Skeletal muscle satellite cell (primary cell): ENCODE measurements around the gene ASIC4.
A peak's percentile ranks its signal among the peaks of the same experiment; 100 is the strongest.

ENCODE experiments used
- H3K27me3 ChIP-seq: 2 replicates; pipeline ENCODE4 v1.7.0; 2013; ENCODE audit warnings: low read length; ENCODE audit not compliant: control insufficient read depth, insufficient read depth
- H3K36me3 ChIP-seq: 2 replicates; pipeline ENCODE4 v1.7.0; 2013; ENCODE audit warnings: mild to moderate bottlenecking, control low read depth, low read length; ENCODE audit not compliant: insufficient read depth
- H3K4me1 ChIP-seq: 2 replicates; pipeline ENCODE4 v1.7.0; 2013; ENCODE audit warnings: low read length; ENCODE audit not compliant: control insufficient read depth, insufficient read depth
- H3K4me2 ChIP-seq: 2 replicates; pipeline ENCODE4 v1.7.0; 2013; ENCODE audit warnings: mild to moderate bottlenecking, low read length
- H3K4me3 ChIP-seq: 2 replicates; pipeline ENCODE4 v1.7.0; 2013; ENCODE audit warnings: low read length
- H3K9ac ChIP-seq: 2 replicates; pipeline ENCODE4 v1.7.0; 2013; ENCODE audit warnings: mild to moderate bottlenecking, low read depth, low read length, moderate library complexity
- H3K9me3 ChIP-seq: replicated peaks from 2 replicates; pipeline ENCODE4 v1.7.0; 2013; ENCODE audit warnings: mild to moderate bottlenecking, control low read depth, low read length

The ASIC4 gene

GRCh38 chr2:219571311-219572236, 57.3 kb downstream of the ASIC4 start, which contains the start of gene OBSL1:
TSS of gene OBSL1 (minus strand) at chr2:219571539. CDS start at chr2:219571232, 307 bp downstream.
- Histone ChIP-seq H3K27me3 (peaks cover 20% of the 10 kb centered on the region), H3K4me1 (peaks cover 15% of the 10 kb centered on the region), H3K9ac (peak within 1 kb of the TSS; percentile 91), H3K4me3 (peak within 1 kb of the TSS; percentile 91), H3K4me2 (peak within 1 kb of the TSS; percentile 95), H3K9me3 (no peaks in the 10 kb centered on the region), H3K36me3 (peaks cover 20% of the 10 kb centered on the region)

DNA sequence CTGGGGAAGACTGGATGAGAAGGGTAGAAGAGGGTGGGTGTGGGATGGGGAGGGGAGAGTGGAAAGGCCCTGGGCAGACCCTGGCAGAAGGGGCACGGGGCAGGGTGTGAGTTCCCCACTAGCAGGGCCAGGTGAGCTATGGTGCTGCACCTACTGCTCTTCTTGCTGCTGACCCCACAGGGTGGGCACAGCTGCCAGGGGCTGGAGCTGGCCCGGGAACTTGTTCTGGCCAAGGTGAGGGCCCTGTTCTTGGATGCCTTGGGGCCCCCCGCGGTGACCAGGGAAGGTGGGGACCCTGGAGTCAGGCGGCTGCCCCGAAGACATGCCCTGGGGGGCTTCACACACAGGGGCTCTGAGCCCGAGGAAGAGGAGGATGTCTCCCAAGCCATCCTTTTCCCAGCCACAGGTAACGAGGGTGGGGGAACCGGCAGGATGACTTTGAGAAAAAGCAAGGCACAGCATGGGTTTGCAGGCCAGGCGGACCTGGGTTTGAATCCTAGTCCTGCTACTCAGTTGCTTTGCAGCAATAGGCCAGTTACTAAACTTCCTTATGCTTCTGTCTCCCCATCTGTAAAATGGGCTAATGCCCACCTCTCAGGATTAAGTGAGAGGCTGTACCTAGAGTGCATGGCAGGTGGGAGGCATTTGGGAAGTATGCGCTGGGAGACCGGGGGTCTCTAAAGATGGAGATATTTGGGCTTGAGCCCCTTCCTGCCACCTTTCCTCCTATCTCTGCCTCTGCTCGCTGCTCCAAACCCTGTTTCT, 58.1 kb downstream of the ASIC4 start, which contains the start of gene INHA:
Gene INHA, plus strand, starts transcription at position 74 of the 765 bp plus-strand sequence. Its CDS starts 65 bp downstream, at position 139.
- peaks cover 27% of the 10 kb centered on the region for H3K27me3 ChIP-seq
- H3K4me3 ChIP-seq: peak within 1 kb of the TSS; percentile 91
- H3K4me2 ChIP-seq: peak within 1 kb of the TSS; percentile 95
- peak within 1 kb of the TSS; percentile 91 for H3K9ac ChIP-seq
- peaks cover 15% of the 10 kb centered on the region for H3K4me1 ChIP-seq
- H3K9me3 ChIP-seq: no peaks in the 10 kb centered on the region
- H3K36me3 ChIP-seq: peaks cover 15% of the 10 kb centered on the region

- H3K4me3 ChIP-seq: no peak overlapping the region
- H3K36me3 ChIP-seq: peaks cover 10% of the 10 kb centered on the region
- no peak overlapping the region for H3K9ac ChIP-seq
- no peak overlapping the region for H3K4me2 ChIP-seq
- H3K4me1 ChIP-seq: peaks cover 15% of the 10 kb centered on the region
- H3K27me3 ChIP-seq: peaks cover 34% of the 10 kb centered on the region
- no peaks in the 10 kb centered on the region for H3K9me3 ChIP-seq
These were observed 58.9 kb downstream of the ASIC4 start for GRCh38 chr2:219573166-219573565.

GRCh38 chr2:219574484-219575311, 60.4 kb downstream of the ASIC4 start:
- H3K9ac ChIP-seq: no peak overlapping the region
- H3K4me1 ChIP-seq: peaks cover 18% of the 10 kb centered on the region
- peaks cover 2% of the 10 kb centered on the region for H3K36me3 ChIP-seq
- H3K4me3 ChIP-seq: no peak overlapping the region
- peaks cover 40% of the 10 kb centered on the region for H3K27me3 ChIP-seq
- no peaks in the 10 kb centered on the region for H3K9me3 ChIP-seq
- H3K4me2 ChIP-seq: no peak overlapping the region

DNA sequence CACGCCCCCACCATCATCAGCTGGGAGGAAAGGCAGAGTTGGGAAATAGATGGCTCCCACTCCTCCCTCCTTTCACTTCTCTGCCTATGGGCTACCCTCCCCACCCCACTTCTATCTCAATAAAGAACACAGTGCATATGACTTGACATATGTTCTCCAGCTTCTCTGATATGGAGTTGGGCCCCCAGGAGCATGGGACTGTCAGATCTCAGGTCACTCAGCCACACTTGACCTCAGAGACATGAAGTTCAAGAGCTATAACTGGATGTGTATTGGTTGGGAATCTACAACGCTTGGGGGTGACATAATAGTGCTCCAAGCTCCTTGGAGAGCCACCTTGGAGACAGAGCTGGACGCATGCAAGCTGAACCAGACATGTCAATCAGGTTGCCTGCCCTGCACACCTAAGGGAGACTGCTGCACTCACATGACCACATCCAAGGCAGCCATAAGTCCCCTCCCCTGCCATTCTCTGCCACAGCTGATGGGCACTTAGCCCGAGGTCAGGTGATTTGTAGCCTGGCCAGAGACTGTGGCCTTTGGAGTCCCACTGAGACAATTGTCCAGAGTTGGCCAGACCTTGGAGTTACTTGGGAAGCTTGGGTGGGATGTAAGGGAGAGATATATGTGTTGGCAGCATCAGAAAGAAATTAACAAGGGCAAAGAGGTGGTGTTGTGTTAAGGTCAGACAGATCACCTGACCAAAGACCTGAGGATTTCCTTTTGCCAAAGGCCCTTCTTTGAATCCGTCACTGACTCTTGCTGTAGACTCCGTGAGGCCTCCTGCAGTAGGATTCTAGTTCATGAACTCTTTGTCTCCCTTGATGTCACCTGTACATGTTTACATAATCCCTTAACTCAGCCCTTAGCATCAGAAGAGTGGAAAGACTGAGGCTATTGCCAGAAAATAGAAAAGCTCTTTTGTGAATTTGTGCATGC, 61.6 kb downstream of the ASIC4 start:
- H3K36me3 ChIP-seq: no peaks in the 10 kb centered on the region
- no peak overlapping the region for H3K9ac ChIP-seq
- H3K9me3 ChIP-seq: no peaks in the 10 kb centered on the region
- peaks cover 11% of the 10 kb centered on the region for H3K4me1 ChIP-seq
- H3K4me2 ChIP-seq: no peak overlapping the region
- H3K4me3 ChIP-seq: no peak overlapping the region
- H3K27me3 ChIP-seq: peaks cover 40% of the 10 kb centered on the region

DNA sequence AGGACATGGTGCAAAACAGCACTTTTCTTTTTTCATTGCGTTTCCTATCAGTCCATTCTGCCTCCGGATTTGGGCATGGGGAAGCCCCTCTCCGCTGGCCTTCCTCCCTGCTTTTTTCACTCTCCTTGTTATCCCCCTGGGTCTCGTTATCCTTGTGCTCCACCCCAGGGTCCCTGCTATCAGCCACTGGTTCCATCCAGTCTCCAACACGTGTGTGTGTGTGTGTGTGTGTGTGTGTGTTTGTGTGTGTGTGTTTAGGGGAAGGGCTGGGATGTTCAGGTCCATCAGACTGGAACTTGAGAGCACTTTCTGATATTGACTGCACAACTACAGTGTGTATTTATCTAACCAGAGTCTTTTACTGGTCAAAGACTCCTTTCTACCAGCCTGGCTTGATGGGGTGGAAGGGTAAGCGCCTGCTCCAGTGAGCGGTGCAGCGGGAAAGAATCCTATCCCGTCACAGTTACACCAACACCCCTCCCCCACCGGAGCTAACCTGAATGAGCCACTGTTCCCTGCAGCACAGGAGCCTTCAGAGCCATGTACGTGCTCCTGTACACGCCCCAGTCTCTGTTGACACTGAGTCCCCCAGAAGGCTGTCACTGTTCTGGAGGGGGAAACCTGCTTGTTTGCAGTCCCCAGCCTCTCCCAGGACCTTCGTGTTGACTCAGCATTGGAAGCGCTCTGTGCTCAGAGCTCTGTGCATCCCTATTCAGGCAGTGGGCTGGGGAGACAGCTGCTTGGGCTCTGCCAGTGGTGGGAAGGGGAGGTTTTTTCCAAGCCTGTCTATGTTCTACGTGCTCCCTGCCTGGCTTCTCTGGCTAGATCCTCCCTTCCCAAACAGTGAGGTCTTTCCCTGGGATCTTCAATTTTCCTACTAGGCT, 62.5 kb downstream of the ASIC4 start:
- no peak overlapping the region for H3K9ac ChIP-seq
- no peaks in the 10 kb centered on the region for H3K9me3 ChIP-seq
- H3K4me1 ChIP-seq: peaks cover 8% of the 10 kb centered on the region
- peaks cover 40% of the 10 kb centered on the region for H3K27me3 ChIP-seq
- H3K4me2 ChIP-seq: no peak overlapping the region
- no peaks in the 10 kb centered on the region for H3K36me3 ChIP-seq
- no peak overlapping the region for H3K4me3 ChIP-seq

DNA sequence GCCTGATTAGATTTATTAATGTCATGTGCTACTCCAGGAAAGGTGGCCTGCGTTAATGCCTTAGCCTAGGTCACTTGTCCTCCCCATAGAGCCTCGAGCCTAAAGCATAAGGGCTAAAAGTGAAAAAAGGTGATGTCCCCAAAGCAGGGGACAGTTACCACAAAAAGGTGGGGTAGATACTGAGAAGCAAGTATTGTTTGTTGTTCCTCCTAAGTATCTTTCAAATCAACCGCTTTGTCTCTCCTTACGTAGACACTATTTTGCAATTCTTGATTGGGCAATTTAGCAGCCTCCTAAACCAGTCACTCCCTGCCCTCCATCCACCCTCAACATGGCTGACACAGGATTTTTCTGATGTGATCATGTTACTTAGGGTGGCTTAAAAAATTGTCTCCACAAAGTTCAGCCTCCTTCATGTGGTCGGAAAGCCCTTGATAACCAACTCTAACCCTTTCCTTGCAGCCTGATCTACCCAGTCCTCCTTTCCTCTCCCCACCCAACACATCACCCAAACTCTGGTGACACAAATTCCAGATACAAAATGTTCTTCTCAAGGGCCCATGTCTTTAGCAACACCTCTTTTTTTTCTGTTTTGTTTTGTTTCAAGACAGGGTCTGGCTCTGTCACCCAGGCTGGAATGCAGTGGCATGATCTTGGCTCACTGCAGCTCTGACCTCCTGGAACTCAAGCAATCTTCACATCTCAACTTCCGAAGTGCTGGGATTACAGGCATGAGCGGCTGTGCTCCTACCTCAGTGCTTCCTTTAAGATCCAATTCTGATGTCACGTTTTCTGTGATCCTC, 64.7 kb downstream of the ASIC4 start:
- Histone ChIP-seq H3K9me3 (no peaks in the 10 kb centered on the region), H3K4me3 (no peak overlapping the region), H3K27me3 (peaks cover 40% of the 10 kb centered on the region), H3K36me3 (no peaks in the 10 kb centered on the region), H3K4me1 (peaks cover 6% of the 10 kb centered on the region), H3K9ac (no peak overlapping the region), H3K4me2 (no peak overlapping the region)

GRCh38 chr2:219581346-219581745, 67.1 kb downstream of the ASIC4 start:
- H3K4me1 ChIP-seq: peaks cover 6% of the 10 kb centered on the region
- no peaks in the 10 kb centered on the region for H3K36me3 ChIP-seq
- no peak overlapping the region for H3K9ac ChIP-seq
- H3K9me3 ChIP-seq: no peaks in the 10 kb centered on the region
- H3K4me2 ChIP-seq: no peak overlapping the region
- H3K4me3 ChIP-seq: no peak overlapping the region
- peaks cover 33% of the 10 kb centered on the region for H3K27me3 ChIP-seq
